Esophagus squamous epithelium (tissue), 5 donors: Measurements from ENCODE around the gene PHYHIPL. TPM values are rescaled to one million over a fixed set of nuclear protein-coding genes. Genes with fewer than 3 reads are reported as not detected.

Experiments
- DNase-seq: peaks from one replicate; lab custom pipeline; 2025; lab: John Stamatoyannopoulos, UW
- H3K27ac ChIP-seq, 4 donors: fragments of 200-600 bp; sonication (generic); one replicate each; pipeline ENCODE4 v1.5.1; 2016 to 2019; ENCODE audit warnings: mild to moderate bottlenecking in 1 of 4
- H3K27me3 ChIP-seq, 4 donors: fragments of 200-600 bp; sonication (generic); 1 replicate in 3 of 4; 2 replicates in 1 of 4; pipeline versions ENCODE4 v1.5.1 to v1.6.0; 2017 to 2021; ENCODE audit warnings: antibody characterized with exemption in 1 of 4
- H3K36me3 ChIP-seq, 3 donors: fragments of 200-600 bp; sonication (generic); one replicate each; pipeline ENCODE4 v1.5.1; 2016 to 2019
- H3K4me1 ChIP-seq, 3 donors: fragments of 200-600 bp; sonication (generic); one replicate each; pipeline ENCODE4 v1.5.1; 2017 to 2019
- H3K4me3 ChIP-seq, 4 donors: fragments of 200-600 bp; sonication (generic); 1 replicate in 3 of 4; 2 replicates in 1 of 4; pipeline ENCODE4 v1.5.1; 2016 to 2019; ENCODE audit warnings: mild to moderate bottlenecking in 2 of 4, moderate library complexity in 1 of 4
- H3K9me3 ChIP-seq, 3 donors: fragments of 200-600 bp; sonication (generic); one replicate each; pipeline ENCODE4 v1.5.1; 2016 to 2019
- CTCF ChIP-seq, 6 experiments: fragments of 450-650 bp in 4 of 6; fragments of 200-600 bp in 2 of 6; sonication (generic) in 2 of 6; IDR thresholded peaks; one replicate each; pipeline ENCODE4 v1.5.1; 2016 to 2019; ENCODE audit warnings: antibody characterized with exemption in 6 of 6, mild to moderate bottlenecking in 4 of 6, moderate library complexity in 4 of 6
- POLR2A ChIP-seq, 4 donors: fragments of 450-650 bp; IDR thresholded peaks; one replicate each; pipeline ENCODE4 v1.6.1; 2017; ENCODE audit warnings: antibody characterized with exemption in 4 of 4, mild to moderate bottlenecking in 4 of 4, moderate library complexity in 3 of 4
- WGBS, 2 donors: methylation state at CpG; one replicate each; pipeline ENCODE4 v1.1.5; 2018; 5-methylcytosine and 5-hydroxymethylcytosine counted together
- intact Hi-C: fragments of 100-400 bp; cut with DNase I; formaldehyde crosslinking; loops from one replicate; pipeline ENCODE4 v1.15.0; 2022
- total RNA-seq, 4 donors: library from RNA; depleted of rRNA; stranded (reverse); fragments of >200 nt; gene quantifications; one replicate each; pipeline ENCODE4 v1.1.0, GENCODE V29; 2016
- donor health status: DM: yes; HTN: yes; CAD: no.

Gene PHYHIPL
- total RNA-seq, 4 donors from 2014 or later: 0.19 TPM; not detected in 3

- Histone ChIP-seq H3K27me3 (peaks cover 0 to 53% (median 4%) of the 10 kb centered on the region in 4 donors), H3K4me3 (peak overlapping the region in 3 of 4 donors; percentile 29 to 60 (median 41)), H3K4me1 (peaks cover 5 to 19% (median 8%) of the 10 kb centered on the region in 3 donors), H3K36me3 (no peaks in the 10 kb centered on the region), H3K27ac (no peak overlapping the region), H3K9me3 (no peaks in the 10 kb centered on the region)
- TF ChIP-seq POLR2A (IDR thresholded peaks at IDR 0.05) (no peak), CTCF (IDR thresholded peaks at IDR 0.05) (no peak)
- DNase-seq: no peak
- whole genome bisulfite sequencing, 2 donors: 8 to 40% methylated on average over 7 to 16 of the region's 26 CpGs
- intact Hi-C loops: no loop called here
Observed at GRCh38 chr10:59175538-59176240, 754 bp upstream of the PHYHIPL start.

- H3K36me3 ChIP-seq: no peaks in the 10 kb centered on the region
- intact Hi-C loops: no loop called here
- no peak for DNase-seq
- no peak for TF ChIP-seq POLR2A (IDR thresholded peaks at IDR 0.05)
- no peak for TF ChIP-seq CTCF (IDR thresholded peaks at IDR 0.05)
- peak overlapping the region in 3 of 4 donors; percentile 29 to 60 (median 41) for H3K4me3 ChIP-seq
- peaks cover 5 to 19% (median 8%) of the 10 kb centered on the region in 3 donors for H3K4me1 ChIP-seq
- H3K27me3 ChIP-seq: peaks cover 0 to 53% (median 4%) of the 10 kb centered on the region in 4 donors
- 10 to 30% methylated on average over 12 to 15 of the region's 41 CpGs for WGBS, 2 donors
- H3K27ac ChIP-seq: no peak overlapping the region
- no peaks in the 10 kb centered on the region for H3K9me3 ChIP-seq
Observed at GRCh38 chr10:59177031-59177797, 771 bp downstream of the PHYHIPL start.

DNA sequence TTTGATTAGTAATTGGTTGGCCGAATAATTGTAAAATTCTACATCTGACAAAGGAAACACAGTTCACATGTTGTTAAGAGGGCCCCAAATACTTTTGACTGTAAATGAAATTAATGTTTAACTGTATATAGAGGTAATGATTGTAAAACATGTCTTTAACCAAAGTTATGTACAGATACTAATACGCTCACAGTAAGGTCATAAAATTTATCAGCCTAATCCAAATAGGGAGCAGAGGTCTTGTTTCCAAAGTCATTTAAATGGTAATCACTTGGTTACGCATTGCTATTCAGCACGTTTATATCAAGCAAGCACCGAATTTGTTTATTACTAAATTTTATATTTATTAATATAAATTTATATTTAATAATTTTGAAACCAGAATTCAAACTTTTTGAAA lies 1.4 kb downstream of the PHYHIPL start:
- DNase-seq: no peak
- Histone ChIP-seq H3K36me3 (no peaks in the 10 kb centered on the region), H3K4me1 (peaks cover 5 to 19% (median 8%) of the 10 kb centered on the region in 3 donors), H3K9me3 (no peaks in the 10 kb centered on the region), H3K27ac (no peak overlapping the region), H3K4me3 (no peak overlapping the region), H3K27me3 (peaks cover 0 to 53% (median 4%) of the 10 kb centered on the region in 4 donors)
- TF ChIP-seq POLR2A (IDR thresholded peaks at IDR 0.05) (no peak), CTCF (IDR thresholded peaks at IDR 0.05) (no peak)
- 60 to 61% methylated on average over 5 of the region's 5 CpGs for WGBS, 2 donors
- intact Hi-C loops: no loop called here

- Histone ChIP-seq H3K27ac (no peak overlapping the region), H3K4me3 (no peak overlapping the region), H3K27me3 (peaks cover 0 to 53% (median 4%) of the 10 kb centered on the region in 4 donors), H3K9me3 (no peaks in the 10 kb centered on the region), H3K4me1 (peaks cover 5 to 19% (median 8%) of the 10 kb centered on the region in 3 donors), H3K36me3 (no peaks in the 10 kb centered on the region)
- intact Hi-C loops: no loop called here
- DNase-seq: no peak
- WGBS, 2 donors: 21 to 49% methylated on average over 2 of the region's 2 CpGs
- no peak for TF ChIP-seq POLR2A (IDR thresholded peaks at IDR 0.05)
- no peak for TF ChIP-seq CTCF (IDR thresholded peaks at IDR 0.05)
Observed at GRCh38 chr10:59179068-59179467, 2.6 kb downstream of the PHYHIPL start.
